HEK293 (cell line): ENCODE data around the gene PROX1.

Experiments
- AEBP2 ChIP-seq: fragments of 450-650 bp; formaldehyde crosslinking; IDR thresholded peaks from 2 replicates; pipeline ENCODE4 v1.5.1; 2016; ENCODE audit warnings: missing biosample characterization, missing genetic modification characterization, borderline replicate concordance
- GLI4 ChIP-seq: fragments of 450-650 bp; formaldehyde crosslinking; IDR thresholded peaks from 2 replicates; pipeline ENCODE4 v1.5.1; 2016; ENCODE audit warnings: missing biosample characterization, missing genetic modification characterization
- OVOL3 ChIP-seq: fragments of 450-650 bp; formaldehyde crosslinking; IDR thresholded peaks from 2 replicates; pipeline ENCODE4 v1.5.1; 2016; ENCODE audit warnings: missing biosample characterization, missing genetic modification characterization
- PRDM1 ChIP-seq: fragments of 450-650 bp; formaldehyde crosslinking; IDR thresholded peaks from 2 replicates; pipeline ENCODE4; 2016; ENCODE audit warnings: missing biosample characterization, missing genetic modification characterization
- SCRT2 ChIP-seq: fragments of 450-650 bp; formaldehyde crosslinking; IDR thresholded peaks from 2 replicates; pipeline ENCODE4 v1.5.1; 2016; ENCODE audit warnings: missing biosample characterization, missing genetic modification characterization
- YY1 ChIP-seq: fragments of 450-650 bp; formaldehyde crosslinking; IDR thresholded peaks from 2 replicates; pipeline ENCODE4 v1.5.1; 2018; ENCODE audit warnings: missing biosample characterization, missing genetic modification characterization
- ZBTB1 ChIP-seq: fragments of 450-650 bp; formaldehyde crosslinking; IDR thresholded peaks from 2 replicates; pipeline ENCODE4 v1.5.1; 2016; ENCODE audit warnings: missing biosample characterization, missing genetic modification characterization
- ZBTB10 ChIP-seq: fragments of 450-650 bp; formaldehyde crosslinking; IDR thresholded peaks from 2 replicates; pipeline ENCODE4 v1.5.1; 2016; ENCODE audit warnings: missing biosample characterization, missing genetic modification characterization
- ZBTB20 ChIP-seq: fragments of 450-650 bp; formaldehyde crosslinking; IDR thresholded peaks from 2 replicates; pipeline ENCODE4 v1.5.1; 2016; ENCODE audit warnings: missing biosample characterization, missing genetic modification characterization
- ZFP37 ChIP-seq: fragments of 450-650 bp; formaldehyde crosslinking; IDR thresholded peaks from 2 replicates; pipeline ENCODE4 v1.5.1; 2016; ENCODE audit warnings: missing biosample characterization, missing genetic modification characterization
- ZNF121 ChIP-seq: fragments of 450-650 bp; formaldehyde crosslinking; IDR thresholded peaks from 2 replicates; pipeline ENCODE4 v1.5.1; 2016; ENCODE audit warnings: missing biosample characterization, missing genetic modification characterization
- ZNF184 ChIP-seq: fragments of 450-650 bp; IDR thresholded peaks from 2 replicates; pipeline ENCODE4 v1.5.1; 2018; ENCODE audit warnings: missing biosample characterization, mild to moderate bottlenecking, missing genetic modification characterization
- ZNF266 ChIP-seq: fragments of 450-650 bp; formaldehyde crosslinking; IDR thresholded peaks from 2 replicates; pipeline ENCODE4 v1.5.1; 2016; ENCODE audit warnings: missing biosample characterization, missing genetic modification characterization, low read depth
- ZNF280D ChIP-seq: fragments of 450-650 bp; formaldehyde crosslinking; IDR thresholded peaks from 2 replicates; pipeline ENCODE4 v1.5.1; 2016; ENCODE audit warnings: missing biosample characterization, missing genetic modification characterization
- ZNF354C ChIP-seq: fragments of 450-650 bp; formaldehyde crosslinking; IDR thresholded peaks from 2 replicates; pipeline ENCODE4 v1.5.1; 2016; ENCODE audit warnings: missing biosample characterization, missing genetic modification characterization, low read depth, borderline replicate concordance
- ZNF37A ChIP-seq: fragments of 450-650 bp; IDR thresholded peaks from 2 replicates; pipeline ENCODE4 v1.5.1; 2018; ENCODE audit warnings: missing biosample characterization, missing genetic modification characterization
- ZNF416 ChIP-seq: fragments of 450-650 bp; formaldehyde crosslinking; IDR thresholded peaks from 2 replicates; pipeline ENCODE4 v1.5.1; 2016; ENCODE audit warnings: missing biosample characterization, missing genetic modification characterization
- ZNF449 ChIP-seq: fragments of 450-650 bp; formaldehyde crosslinking; IDR thresholded peaks from 2 replicates; pipeline ENCODE4 v1.5.1; 2017; ENCODE audit warnings: missing biosample characterization, mild to moderate bottlenecking, missing genetic modification characterization, moderate library complexity
- ZNF501 ChIP-seq: fragments of 450-650 bp; formaldehyde crosslinking; IDR thresholded peaks from 2 replicates; pipeline ENCODE4 v1.5.1; 2016; ENCODE audit warnings: missing biosample characterization, missing genetic modification characterization
- ZNF600 ChIP-seq: fragments of 450-650 bp; formaldehyde crosslinking; IDR thresholded peaks from 2 replicates; pipeline ENCODE4 v1.5.1; 2016; ENCODE audit warnings: missing biosample characterization, missing genetic modification characterization
- ZNF624 ChIP-seq: fragments of 450-650 bp; formaldehyde crosslinking; IDR thresholded peaks from 2 replicates; pipeline ENCODE4 v1.5.1; 2017; ENCODE audit warnings: missing biosample characterization, missing genetic modification characterization
- ZNF658 ChIP-seq: fragments of 450-650 bp; formaldehyde crosslinking; IDR thresholded peaks from 2 replicates; pipeline ENCODE4; 2016; ENCODE audit warnings: missing biosample characterization, missing genetic modification characterization
- ZNF660 ChIP-seq: fragments of 450-650 bp; IDR thresholded peaks from 2 replicates; pipeline ENCODE4 v1.5.1; 2018; ENCODE audit warnings: missing biosample characterization, mild to moderate bottlenecking, missing genetic modification characterization
- ZNF664 ChIP-seq: fragments of 450-650 bp; formaldehyde crosslinking; IDR thresholded peaks from 2 replicates; pipeline ENCODE4 v1.5.1; 2016; ENCODE audit warnings: missing biosample characterization, missing genetic modification characterization
- ZNF707 ChIP-seq: fragments of 450-650 bp; formaldehyde crosslinking; IDR thresholded peaks from 2 replicates; pipeline ENCODE4 v1.5.1; 2016; ENCODE audit warnings: missing biosample characterization, missing genetic modification characterization
- ZNF747 ChIP-seq: fragments of 450-650 bp; formaldehyde crosslinking; IDR thresholded peaks from 2 replicates; pipeline ENCODE4 v1.5.1; 2016; ENCODE audit warnings: missing biosample characterization, missing genetic modification characterization
- ZSCAN16 ChIP-seq: fragments of 450-650 bp; formaldehyde crosslinking; IDR thresholded peaks from 2 replicates; pipeline ENCODE4 v1.5.1; 2016; ENCODE audit warnings: missing biosample characterization, missing genetic modification characterization
- ZSCAN5A ChIP-seq: fragments of 450-650 bp; formaldehyde crosslinking; IDR thresholded peaks from 2 replicates; pipeline ENCODE4 v1.5.1; 2016; ENCODE audit warnings: missing biosample characterization, missing genetic modification characterization

Gene PROX1

GRCh38 chr1:213982672-213983492 lies 4.9 kb upstream of the PROX1 start (continued):
- TF ChIP-seq ZNF280D (tag by site-specific recombination): no peak
- no peak for TF ChIP-seq ZNF658 (tag by site-specific recombination)
- TF ChIP-seq ZNF501 (tag by site-specific recombination): 0 out of 2 replicates have a peak, but pooled peaks have one; percentile 41
- TF ChIP-seq ZNF184 (tag by site-specific recombination): no peak
- 0 out of 2 replicates have a peak, but pooled peaks have one; percentile 40 for TF ChIP-seq ZNF660 (tag by site-specific recombination)
- no peak for TF ChIP-seq ZSCAN5A (tag by site-specific recombination)
- TF ChIP-seq ZNF707 (tag by site-specific recombination): no peak
- no peak for TF ChIP-seq YY1 (tag by site-specific recombination)
- no peak for TF ChIP-seq ZNF37A (tag by site-specific recombination)
- no peak for TF ChIP-seq ZNF664 (tag by site-specific recombination)
- no peak for TF ChIP-seq PRDM1 (tag by site-specific recombination)
- TF ChIP-seq GLI4 (tag by site-specific recombination): no peak
- peak; percentile 80 for TF ChIP-seq ZNF600 (tag by site-specific recombination)
- no peak for TF ChIP-seq AEBP2 (tag by site-specific recombination)
- TF ChIP-seq ZNF266 (tag by site-specific recombination): no peak
- TF ChIP-seq ZBTB10 (tag by site-specific recombination): no peak
- no peak for TF ChIP-seq ZNF121 (tag by site-specific recombination)
- no peak for TF ChIP-seq ZNF354C (tag by site-specific recombination)
- TF ChIP-seq ZNF747 (tag by site-specific recombination): no peak
- TF ChIP-seq ZNF449 (tag by site-specific recombination): no peak
- TF ChIP-seq SCRT2 (tag by site-specific recombination): peak; percentile 96
- TF ChIP-seq ZSCAN16: no peak
- no peak for TF ChIP-seq ZNF624 (tag by site-specific recombination)
- no peak for TF ChIP-seq OVOL3
- no peak for TF ChIP-seq ZBTB1 (tag by site-specific recombination)
- no peak for TF ChIP-seq ZNF416 (tag by site-specific recombination)
- no peak for TF ChIP-seq ZFP37 (tag by site-specific recombination)
- TF ChIP-seq ZBTB20 (tag by site-specific recombination): peak; percentile 62
- TF ChIP-seq, all 188 proteins: peak for 34
